NB4 (cell line): ENCODE results near the gene DIRAS1.

Experiments
- CTCF ChIP-seq: IDR thresholded peaks from one replicate; pipeline ENCODE4 v1.5.1; 2012; ENCODE audit warnings: low read depth, low read length
- MAX ChIP-seq: IDR thresholded peaks from 2 replicates; pipeline ENCODE4 v1.6.1; 2011; ENCODE audit warnings: low read depth, low read length
- POLR2A ChIP-seq: IDR thresholded peaks from 2 replicates; pipeline ENCODE4 v1.6.1; 2011; ENCODE audit warnings: mild to moderate bottlenecking; ENCODE audit not compliant: insufficient read length; ENCODE audit errors: extremely low read depth

DNA sequence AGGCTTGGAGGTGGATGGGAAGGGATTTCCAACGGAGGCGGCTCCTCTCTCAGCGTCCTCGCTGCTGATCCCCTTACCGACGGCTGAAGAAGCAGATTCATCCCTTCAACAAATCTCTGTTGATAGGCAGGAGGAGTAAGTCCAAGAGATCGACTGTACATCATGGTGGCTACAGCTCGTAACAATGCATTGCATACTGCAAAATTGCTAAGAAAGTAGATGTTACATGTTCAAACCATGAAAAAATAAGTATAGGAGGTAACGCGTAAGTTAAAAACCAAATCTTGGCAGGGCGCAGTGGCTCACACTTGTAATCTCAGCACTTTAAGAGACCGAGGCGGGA lies 19.1 kb upstream of the DIRAS1 start:
- TF ChIP-seq POLR2A (no peak), CTCF (no peak), MAX (no peak)
